OCI-LY1 (cell line): ENCODE results near the gene OR10G7.

ENCODE experiments used
- H2AFZ ChIP-seq: fragments of 200-600 bp; sonication (generic), shearing (Covaris generic); 2 replicates; pipeline ENCODE4 v1.6.0; 2014; ENCODE audit warnings: antibody characterized with exemption, mild to moderate bottlenecking, low read length
- H3F3A ChIP-seq: fragments of 200-600 bp; sonication (generic), shearing (Covaris generic); 2 replicates; pipeline ENCODE4 v1.6.0; 2014; ENCODE audit warnings: mild to moderate bottlenecking, antibody characterized with exemption, low read length, moderate library complexity; ENCODE audit not compliant: insufficient read depth
- H3K27ac ChIP-seq: fragments of 200-600 bp; sonication (generic); 2 replicates; pipeline ENCODE4 v1.5.1; 2014; ENCODE audit warnings: low read length, mixed run types, mild to moderate bottlenecking, low read depth; ENCODE audit not compliant: poor library complexity, severe bottlenecking
- H3K27me3 ChIP-seq: fragments of 200-600 bp; sonication (generic); 2 replicates; pipeline ENCODE4 v1.6.0; 2014; ENCODE audit warnings: antibody characterized with exemption, mild to moderate bottlenecking, low read length, moderate library complexity; ENCODE audit not compliant: insufficient read depth
- H3K36me3 ChIP-seq: fragments of 200-600 bp; sonication (generic); 2 replicates; pipeline ENCODE4 v1.6.1; 2014; ENCODE audit warnings: mild to moderate bottlenecking, antibody characterized with exemption, low read length, moderate library complexity, mixed read lengths; ENCODE audit not compliant: insufficient read depth
- H3K4me1 ChIP-seq: fragments of 200-600 bp; sonication (generic); 2 replicates; pipeline ENCODE4 v1.5.1; 2014; ENCODE audit warnings: mild to moderate bottlenecking, low read length, moderate library complexity; ENCODE audit not compliant: insufficient read depth, severe bottlenecking
- H3K4me2 ChIP-seq: fragments of 200-600 bp; sonication (generic), shearing (Covaris generic); 2 replicates; pipeline ENCODE4 v1.6.1; 2014; ENCODE audit warnings: low read length
- H3K4me3 ChIP-seq: fragments of 200-600 bp; sonication (generic); 2 replicates; pipeline ENCODE4 v1.5.1; 2014; ENCODE audit warnings: low read length, low read depth, mild to moderate bottlenecking, mixed read lengths; ENCODE audit not compliant: poor library complexity, severe bottlenecking
- H3K79me2 ChIP-seq: fragments of 200-600 bp; shearing (Covaris generic); 2 replicates; pipeline ENCODE4 v1.6.1; 2016; ENCODE audit warnings: mixed run types, low read length, mixed read lengths; ENCODE audit not compliant: insufficient read depth
- H3K9ac ChIP-seq: fragments of 200-600 bp; sonication (generic), shearing (Covaris generic); 2 replicates; pipeline ENCODE4 v1.6.1; 2014; ENCODE audit warnings: mild to moderate bottlenecking, low read length, mixed read lengths
- H3K9me2 ChIP-seq: fragments of 200-600 bp; sonication (generic), shearing (Covaris generic); 2 replicates; pipeline ENCODE4 v1.6.1; 2014; ENCODE audit warnings: low read depth, mild to moderate bottlenecking, low read length, mixed read lengths
- H3K9me3 ChIP-seq: fragments of 200-600 bp; shearing (Covaris generic); 2 replicates; pipeline ENCODE4 v1.6.1; 2014; ENCODE audit warnings: low read length, mixed read lengths
- H4K20me1 ChIP-seq: fragments of 200-600 bp; sonication (generic), shearing (Covaris generic); 2 replicates; pipeline ENCODE4 v1.6.0; 2016; ENCODE audit warnings: mild to moderate bottlenecking, low read length; ENCODE audit not compliant: insufficient read depth
- EZH2 ChIP-seq: fragments of 200-600 bp; sonication (generic), shearing (Covaris generic); IDR thresholded peaks from 2 replicates; pipeline ENCODE4 v1.8.0; 2017; ENCODE audit warnings: borderline replicate concordance, mixed run types, mild to moderate bottlenecking, antibody characterized with exemption, low read length, moderate library complexity, mixed read lengths
- TF ChIP-seq, protein P1 (sequence below): fragments of 200-600 bp; sonication (generic), shearing (Covaris generic); IDR thresholded peaks from 2 replicates; pipeline ENCODE4 v1.5.1; 2017; ENCODE audit warnings: mild to moderate bottlenecking, antibody characterized with exemption, low read length, moderate library complexity, mixed read lengths

OR10G7 gene

GRCh38 chr11:124072147-124072546 lies 31.0 kb upstream of the OR10G7 start:
- no peaks in the 10 kb centered on the region for H3K79me2 ChIP-seq
- no peak overlapping the region for H2AFZ ChIP-seq
- H3K27ac ChIP-seq = no peak overlapping the region
- no peaks in the 10 kb centered on the region for H3K36me3 ChIP-seq
- H3K4me2 ChIP-seq = no peak overlapping the region
- no peaks in the 10 kb centered on the region for H4K20me1 ChIP-seq
- H3F3A ChIP-seq = no peaks in the 10 kb centered on the region
- no peaks in the 10 kb centered on the region for H3K9me2 ChIP-seq
- no peak overlapping the region for H3K9ac ChIP-seq
- H3K4me3 ChIP-seq = no peak overlapping the region
- H3K9me3 ChIP-seq = no peaks in the 10 kb centered on the region
- no peaks in the 10 kb centered on the region for H3K27me3 ChIP-seq
- peaks cover 5% of the 10 kb centered on the region for H3K4me1 ChIP-seq
- no peak for TF ChIP-seq EZH2
- TF ChIP-seq, protein P1, sequence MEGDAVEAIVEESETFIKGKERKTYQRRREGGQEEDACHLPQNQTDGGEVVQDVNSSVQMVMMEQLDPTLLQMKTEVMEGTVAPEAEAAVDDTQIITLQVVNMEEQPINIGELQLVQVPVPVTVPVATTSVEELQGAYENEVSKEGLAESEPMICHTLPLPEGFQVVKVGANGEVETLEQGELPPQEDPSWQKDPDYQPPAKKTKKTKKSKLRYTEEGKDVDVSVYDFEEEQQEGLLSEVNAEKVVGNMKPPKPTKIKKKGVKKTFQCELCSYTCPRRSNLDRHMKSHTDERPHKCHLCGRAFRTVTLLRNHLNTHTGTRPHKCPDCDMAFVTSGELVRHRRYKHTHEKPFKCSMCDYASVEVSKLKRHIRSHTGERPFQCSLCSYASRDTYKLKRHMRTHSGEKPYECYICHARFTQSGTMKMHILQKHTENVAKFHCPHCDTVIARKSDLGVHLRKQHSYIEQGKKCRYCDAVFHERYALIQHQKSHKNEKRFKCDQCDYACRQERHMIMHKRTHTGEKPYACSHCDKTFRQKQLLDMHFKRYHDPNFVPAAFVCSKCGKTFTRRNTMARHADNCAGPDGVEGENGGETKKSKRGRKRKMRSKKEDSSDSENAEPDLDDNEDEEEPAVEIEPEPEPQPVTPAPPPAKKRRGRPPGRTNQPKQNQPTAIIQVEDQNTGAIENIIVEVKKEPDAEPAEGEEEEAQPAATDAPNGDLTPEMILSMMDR = no peak

DNA sequence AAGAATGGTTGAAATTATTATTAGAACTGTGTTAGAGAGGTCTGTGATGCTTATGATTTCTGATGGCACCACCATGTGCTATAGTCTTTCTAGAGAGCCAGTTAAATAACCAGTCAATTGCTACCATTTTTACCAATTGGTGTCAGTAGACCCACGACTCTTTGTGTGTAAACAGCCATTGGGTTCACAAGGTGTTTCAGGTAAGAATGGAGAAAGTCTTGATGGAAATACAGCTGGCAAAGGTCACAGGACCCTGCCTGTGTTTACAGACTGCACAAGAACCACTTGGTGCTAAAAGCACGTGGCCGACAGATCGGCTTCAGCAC lies 30.5 kb upstream of the OR10G7 start:
- Histone ChIP-seq H3K4me1 (peaks cover 5% of the 10 kb centered on the region), H3K27ac (no peak overlapping the region), H3K4me2 (no peak overlapping the region), H3K9ac (no peak overlapping the region), H2AFZ (no peak overlapping the region), H3K9me3 (no peaks in the 10 kb centered on the region), H3K27me3 (no peaks in the 10 kb centered on the region), H3K9me2 (no peaks in the 10 kb centered on the region), H3F3A (no peaks in the 10 kb centered on the region), H3K36me3 (no peaks in the 10 kb centered on the region), H4K20me1 (no peaks in the 10 kb centered on the region), H3K79me2 (no peaks in the 10 kb centered on the region), H3K4me3 (no peak overlapping the region)
- TF ChIP-seq, protein P1 = no peak
- no peak for TF ChIP-seq EZH2

GRCh38 chr11:124070915-124071622 lies 29.9 kb upstream of the OR10G7 start:
- Histone ChIP-seq H3K9me2 (no peaks in the 10 kb centered on the region), H3F3A (no peaks in the 10 kb centered on the region), H3K9me3 (no peaks in the 10 kb centered on the region), H3K79me2 (no peaks in the 10 kb centered on the region), H3K4me1 (peaks cover 5% of the 10 kb centered on the region), H3K27ac (no peak overlapping the region), H3K9ac (no peak overlapping the region), H3K36me3 (no peaks in the 10 kb centered on the region), H2AFZ (no peak overlapping the region), H4K20me1 (no peaks in the 10 kb centered on the region), H3K4me3 (no peak overlapping the region), H3K4me2 (no peak overlapping the region), H3K27me3 (no peaks in the 10 kb centered on the region)
- TF ChIP-seq EZH2 = no peak
- TF ChIP-seq, protein P1 = peak; percentile 65; the same call in 1 of the 2 replicates
